RPMI7951 (cell line): Measurements from ENCODE around the gene CRABP2. TPM values are rescaled to one million over a fixed set of nuclear protein-coding genes. Genes with fewer than 3 reads are reported as not detected.

Experiments
- DNase-seq: peaks from one replicate; pipeline ENCODE4 v3.0.0-alpha.2; 2012; ENCODE audit warnings: low read depth
- total RNA-seq: library from RNA; depleted of rRNA; stranded (reverse); fragments of >200 nt; shearing (Covaris generic); gene quantifications from 2 replicates; pipeline ENCODE4 v1.2.3, GENCODE V29; 2014; rRNA removed

Gene CRABP2
- 66.6 and 81.6 TPM in 2 replicates for total RNA-seq

DNA sequence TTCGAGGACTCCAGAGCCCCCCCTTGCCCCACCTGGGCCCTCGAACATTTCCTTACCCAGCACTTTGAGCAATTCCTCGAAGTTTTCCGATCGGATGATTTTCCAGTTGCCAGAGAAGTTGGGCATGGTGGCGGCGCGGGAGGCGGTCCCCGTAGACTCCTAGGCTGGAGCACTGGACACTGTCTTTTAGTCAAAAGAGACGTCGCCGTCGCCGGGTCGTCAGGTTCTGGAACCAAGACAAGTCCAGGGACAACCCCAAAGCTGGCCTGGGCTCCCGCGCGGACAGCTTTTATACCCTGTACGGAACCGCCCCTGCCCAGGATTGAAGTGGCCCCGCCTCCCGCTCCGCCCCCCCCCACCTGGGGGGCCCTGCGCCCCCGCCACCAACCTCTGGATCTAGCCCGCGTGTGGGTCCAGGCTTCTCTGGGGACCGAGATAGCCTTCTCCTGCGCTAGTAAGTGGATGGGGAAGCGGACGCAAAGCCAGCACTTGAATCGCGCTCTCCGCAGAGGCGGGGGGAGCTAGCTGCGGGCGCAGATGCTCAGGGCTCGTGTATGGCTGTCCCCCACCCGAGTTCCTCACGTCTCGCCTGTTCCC lies at the start of gene CRABP2:
TSS of gene CRABP2 (minus strand) at position 263 of the 597 bp plus-strand sequence. CDS start at position 126, 137 bp downstream.
- DNase-seq = peak; percentile 44

DNA sequence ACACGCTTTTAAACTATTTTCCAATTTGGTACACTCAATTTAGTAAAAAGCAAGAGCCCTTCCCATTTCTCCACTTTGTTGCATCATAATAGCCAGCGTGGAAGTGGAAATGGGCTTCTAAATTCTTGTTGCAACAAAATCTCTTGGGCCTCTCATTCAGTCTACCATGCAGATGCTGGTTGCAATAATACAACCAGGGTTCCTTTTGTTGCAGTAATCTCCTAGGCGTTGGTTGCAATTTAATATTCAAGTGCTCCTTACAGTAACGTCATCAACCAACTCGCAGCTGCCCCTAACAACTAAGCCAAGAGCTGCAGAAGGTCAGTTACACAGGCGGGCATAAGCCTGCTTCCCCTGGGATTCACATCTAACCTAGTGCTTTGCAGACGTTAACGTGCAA lies 48.8 kb upstream of the CRABP2 start:
- no peak for DNase-seq

DNA sequence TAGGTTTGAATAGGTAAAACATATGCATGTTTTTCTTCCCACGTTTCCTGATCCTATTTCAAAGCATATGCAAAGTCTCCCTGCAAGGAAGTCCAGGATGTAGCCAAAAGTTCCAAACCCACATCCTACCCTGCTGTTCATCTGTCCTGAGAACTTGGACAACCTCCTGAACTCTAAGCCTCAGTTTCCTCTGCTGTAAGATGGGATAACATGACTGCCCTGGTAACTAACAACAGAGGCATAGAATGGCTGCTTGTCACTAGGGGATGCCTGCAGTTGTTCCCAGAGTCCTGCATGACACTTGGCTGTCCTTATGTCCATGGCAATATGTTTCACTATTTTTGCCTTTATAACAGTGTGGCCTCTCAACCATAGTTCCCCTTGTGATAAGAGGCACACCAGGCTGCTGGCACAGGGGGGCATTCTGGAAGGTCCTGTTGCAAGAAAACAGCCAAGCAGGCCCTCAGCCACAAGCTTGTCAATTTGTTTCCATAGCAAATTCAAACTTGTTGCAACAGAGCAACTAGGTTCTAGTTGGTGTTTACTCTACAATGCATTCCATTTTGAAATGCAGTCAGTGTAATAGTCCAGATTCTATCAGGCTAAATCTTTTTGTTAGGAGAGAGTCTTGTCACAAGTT lies 47.6 kb upstream of the CRABP2 start:
- no peak for DNase-seq

DNA sequence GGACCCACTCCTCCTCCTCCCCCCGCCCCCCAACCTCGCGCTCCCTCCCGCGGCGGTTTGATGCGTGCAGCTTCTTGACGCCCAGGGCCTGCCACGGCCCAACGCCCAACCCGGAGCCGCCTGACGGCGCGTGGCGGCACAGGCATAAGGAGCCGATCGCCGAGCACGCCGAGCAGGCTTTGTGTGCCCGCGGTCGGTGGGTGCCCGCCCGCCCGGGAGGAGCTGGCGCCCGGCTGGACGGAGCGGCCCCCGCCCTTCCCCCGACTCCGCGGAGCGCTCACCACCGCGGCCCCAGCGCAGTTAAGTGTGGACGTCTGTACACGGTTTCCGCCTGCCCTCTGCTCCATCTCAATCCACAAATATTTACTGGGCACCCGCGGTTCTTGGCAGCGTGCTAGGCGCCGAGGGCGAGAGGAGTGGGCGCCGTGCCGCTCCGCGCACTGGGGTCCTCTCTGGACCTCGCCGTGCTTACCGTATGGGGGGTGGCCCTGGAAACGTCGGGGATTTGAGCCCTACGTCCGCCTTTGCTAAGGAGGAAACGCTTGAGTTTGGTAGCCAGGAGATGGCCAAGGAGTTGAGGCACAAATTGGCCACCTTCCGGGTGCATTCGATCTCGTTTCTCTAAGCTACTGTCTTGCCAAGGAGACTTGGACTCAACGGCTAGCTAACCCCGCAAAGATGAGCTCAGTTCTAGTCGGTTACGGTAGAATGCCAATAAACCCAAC lies 46.5 kb upstream of the CRABP2 start:
- DNase-seq = peak; percentile 96

DNA sequence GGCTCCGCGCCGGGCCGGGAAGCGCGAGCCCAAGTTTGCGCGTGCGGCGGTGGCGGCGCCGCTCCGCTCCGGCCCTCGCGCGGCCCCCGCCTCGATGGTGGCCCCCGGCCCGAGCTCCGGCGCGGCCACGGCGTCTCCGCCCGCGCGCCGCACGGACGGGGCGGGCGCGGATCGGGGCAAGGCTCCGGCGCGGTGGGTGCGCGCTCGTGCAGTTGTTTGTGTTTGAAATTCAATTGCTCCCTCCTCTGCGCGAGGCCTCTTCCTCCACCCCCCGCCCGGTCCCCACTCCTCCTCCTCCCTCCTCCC lies 46.0 kb upstream of the CRABP2 start, which contains the start of gene HDGF:
TSS of gene HDGF (minus strand) at position 225 of the 306 bp plus-strand sequence. CDS start 246 bp downstream, outside the sequence.
- DNase-seq = no peak

DNA sequence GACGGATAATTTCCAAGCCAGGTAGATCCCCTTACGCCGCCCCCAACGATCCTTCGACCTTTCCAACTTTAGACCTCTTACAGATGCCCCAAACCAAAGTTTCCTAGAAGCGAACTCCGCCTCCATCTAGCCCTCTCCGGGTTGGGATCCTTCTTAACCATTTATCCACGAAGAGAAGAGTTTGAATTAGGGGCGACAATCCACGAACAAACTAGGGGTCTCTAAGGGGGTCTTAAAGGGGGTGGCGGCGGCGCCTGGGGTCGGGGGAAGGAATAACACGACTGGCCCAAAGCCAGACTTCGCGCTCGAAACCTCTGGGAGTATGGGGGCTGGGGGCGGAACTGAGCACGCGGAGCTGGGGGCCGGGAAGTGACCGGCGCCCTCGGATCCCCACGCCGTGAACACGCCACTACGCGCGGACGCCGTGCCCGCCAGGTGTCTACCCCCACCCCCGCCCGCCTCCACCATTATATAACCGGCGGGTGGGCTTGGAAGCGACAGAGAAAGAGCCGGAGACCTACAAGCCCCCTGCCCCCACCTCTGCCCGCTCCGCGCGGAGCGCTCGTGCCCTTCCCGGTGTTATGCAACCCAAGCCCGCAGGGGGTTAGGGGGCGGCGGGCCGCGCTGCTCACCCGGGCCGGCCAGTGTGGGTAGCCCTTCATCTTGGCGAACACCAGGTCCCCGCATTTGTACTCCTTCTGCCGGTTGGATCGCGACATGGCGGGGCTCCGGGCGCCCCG lies 45.5 kb upstream of the CRABP2 start:
- DNase-seq = peak; percentile 28

DNA sequence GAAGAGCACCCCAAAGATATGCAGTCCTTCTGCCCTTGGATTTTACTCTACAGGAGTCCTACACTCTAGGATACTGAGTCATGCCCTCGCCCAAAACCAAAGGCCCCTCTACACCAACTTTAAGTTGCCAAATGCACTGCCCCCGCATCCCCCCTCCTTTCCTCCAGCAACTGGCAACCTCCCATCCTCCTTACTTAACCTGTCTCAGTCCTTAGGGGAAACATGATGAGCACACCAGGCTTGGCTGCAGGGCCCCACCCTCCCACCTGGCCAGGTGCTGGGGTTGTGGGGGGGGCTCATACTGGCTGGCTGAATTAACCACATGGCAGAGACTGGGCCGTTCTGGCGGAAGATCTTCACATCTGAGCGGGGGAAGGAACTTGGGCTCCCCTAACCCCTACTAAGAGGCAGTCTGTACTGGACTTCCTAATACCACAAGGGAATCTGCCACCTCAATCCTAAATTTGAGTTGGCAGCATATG lies 44.8 kb upstream of the CRABP2 start:
- DNase-seq = peak; percentile 43

DNA sequence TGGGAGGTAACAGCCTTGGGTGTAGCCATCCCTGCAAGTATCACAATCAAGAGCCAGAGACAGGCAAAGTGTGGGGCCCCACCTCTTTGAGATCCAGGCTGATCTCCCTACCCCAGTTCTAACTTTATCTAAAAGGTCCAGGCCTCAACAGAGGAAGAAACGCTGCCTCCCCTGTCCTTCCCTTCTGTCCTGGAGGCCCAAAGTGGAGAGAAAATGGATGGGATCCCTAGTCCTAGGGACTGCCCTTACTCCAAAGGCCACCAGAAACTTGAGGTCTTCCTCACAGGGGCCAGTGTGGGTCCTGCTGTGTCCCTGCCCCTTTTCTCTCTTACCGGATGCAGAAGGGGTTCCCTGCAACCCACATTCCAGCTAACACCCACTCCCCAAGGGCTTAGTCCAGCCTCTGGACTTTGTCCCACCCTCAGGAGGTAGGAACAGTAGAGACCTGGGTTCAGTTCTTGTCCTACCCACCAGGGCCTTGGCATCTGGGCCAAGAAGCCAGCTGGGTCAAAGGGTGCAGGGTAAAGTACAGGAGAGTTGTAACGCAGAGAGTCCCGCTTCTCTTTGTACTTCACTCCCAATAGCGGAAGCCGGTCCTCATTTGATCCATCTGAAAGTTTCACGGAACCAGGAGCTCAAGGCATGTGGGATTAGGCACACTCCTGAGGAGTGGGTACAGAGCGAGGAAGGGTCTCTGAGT lies 44.2 kb upstream of the CRABP2 start:
- DNase-seq = no peak

DNA sequence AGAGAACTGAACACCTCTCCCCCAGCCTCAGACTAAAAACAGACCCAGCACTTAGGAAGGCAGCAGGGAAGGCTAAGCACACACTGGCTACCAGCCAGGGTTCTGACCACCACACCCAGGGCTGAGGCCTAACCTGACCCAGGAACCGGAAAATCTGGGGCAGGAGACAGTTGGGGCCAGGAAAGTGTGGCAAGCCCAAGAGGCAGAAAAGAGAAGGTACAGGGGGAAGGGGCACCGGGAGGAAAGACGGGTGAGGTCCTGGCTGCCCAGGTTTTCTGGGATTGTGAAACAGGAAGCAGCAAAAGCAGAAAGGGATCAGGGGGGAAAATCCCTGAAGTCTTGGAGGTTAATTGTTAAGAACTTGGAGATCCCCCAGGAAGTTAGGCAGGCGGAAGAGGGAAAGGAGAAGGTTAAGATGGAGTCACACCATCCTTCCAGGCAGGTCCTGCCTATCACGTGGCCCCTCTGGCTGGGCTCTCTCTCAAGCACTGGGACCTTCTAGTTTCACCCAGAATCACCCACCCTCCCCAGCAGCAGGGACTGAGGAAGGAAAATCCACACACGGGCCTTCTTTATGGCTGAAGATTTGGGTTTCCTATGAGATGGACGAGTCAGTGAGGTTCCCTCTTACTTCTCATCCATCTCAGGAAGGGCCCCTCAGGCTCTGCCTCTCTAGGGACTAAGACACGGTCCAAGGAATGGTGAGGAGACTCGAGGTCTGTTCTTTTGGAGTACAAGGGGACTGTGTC lies 43.5 kb upstream of the CRABP2 start:
- peak; percentile 59 for DNase-seq

DNA sequence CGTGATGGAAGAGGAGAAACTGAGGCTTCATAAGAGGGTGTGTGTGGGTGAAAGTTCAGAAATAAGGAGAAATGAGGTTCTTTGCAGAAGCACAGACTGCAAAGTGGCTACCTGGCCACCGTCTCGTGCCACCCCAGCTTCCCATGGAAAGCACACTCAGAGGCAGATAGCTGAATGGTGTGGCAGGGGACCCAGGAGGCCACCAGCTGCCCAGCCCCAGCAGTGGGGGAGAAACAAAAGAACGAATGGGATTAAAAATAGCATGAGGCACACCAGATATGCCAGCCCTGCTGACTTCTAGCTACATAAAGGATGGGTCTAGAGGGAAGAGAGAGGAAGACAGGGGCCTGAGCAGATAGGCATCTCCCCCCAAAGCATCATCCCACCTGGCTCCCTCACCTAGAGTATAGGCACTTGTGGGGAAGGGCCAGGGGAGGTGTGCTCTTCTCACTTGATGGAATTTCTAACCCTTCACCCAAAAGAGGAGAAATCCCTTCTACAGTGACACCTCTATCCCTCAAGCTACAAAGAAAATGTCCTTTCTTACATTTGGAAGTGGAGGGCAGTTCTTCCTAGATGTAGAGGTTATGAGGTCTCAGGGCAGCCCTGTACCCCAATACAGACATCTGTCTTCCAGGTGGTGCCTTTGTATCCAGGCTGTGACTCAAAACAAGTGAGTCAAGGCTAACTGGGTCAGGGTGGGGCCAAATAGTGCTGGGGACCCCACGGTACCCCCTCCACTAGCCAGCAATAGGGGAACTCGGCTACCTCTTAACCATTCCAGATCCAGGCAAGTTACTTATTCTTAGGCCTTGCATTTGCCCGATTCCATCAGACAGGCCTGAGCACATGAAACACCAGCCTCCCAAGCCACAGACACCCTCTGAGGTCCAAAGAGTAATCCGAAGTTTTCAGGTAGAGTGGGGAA lies 42.6 kb upstream of the CRABP2 start:
- DNase-seq = peak; percentile 43

DNA sequence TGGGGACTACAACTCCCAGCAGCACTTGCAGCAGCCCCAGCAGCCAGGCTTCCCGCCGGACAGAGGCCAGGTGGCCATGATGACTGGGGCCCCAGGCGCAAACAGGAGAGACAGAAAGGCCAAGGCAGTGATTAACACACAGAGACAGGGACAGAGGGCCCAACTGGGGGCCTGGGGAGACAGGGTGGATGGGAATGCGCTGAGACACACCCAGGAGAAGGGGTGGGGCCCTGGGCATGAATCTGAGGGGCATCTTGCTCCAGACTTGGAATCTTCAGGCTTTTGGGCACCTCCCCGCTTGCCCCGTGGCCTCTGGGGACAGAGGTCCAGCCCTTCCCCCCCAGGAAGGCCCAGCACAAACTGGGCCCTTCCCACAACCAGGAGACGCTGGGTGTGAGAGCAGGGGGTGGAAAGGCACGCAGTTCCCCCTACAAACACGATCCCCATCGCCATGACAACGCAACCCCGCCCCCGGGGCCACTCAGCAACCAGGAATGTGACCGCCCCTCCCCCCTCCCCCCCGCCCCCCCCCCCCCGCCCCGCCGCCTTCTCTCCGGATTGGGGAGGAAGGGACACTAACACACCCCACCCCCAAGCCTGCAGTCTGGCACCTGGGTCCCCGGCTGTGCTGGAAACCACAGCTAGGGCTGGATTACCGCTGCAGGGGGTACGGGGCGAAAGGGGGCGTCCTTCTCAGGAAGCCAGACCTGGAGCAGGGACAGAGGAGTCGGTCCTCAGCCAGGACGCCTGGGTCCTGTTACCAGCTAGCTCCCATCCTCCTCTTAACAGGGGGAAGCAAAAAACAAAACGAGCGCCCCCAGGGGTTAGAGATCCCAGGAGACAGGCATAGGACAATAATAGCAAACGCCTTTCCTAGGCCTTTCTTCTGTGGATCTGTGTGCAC lies 41.6 kb upstream of the CRABP2 start:
- peak; percentile 93 for DNase-seq

DNA sequence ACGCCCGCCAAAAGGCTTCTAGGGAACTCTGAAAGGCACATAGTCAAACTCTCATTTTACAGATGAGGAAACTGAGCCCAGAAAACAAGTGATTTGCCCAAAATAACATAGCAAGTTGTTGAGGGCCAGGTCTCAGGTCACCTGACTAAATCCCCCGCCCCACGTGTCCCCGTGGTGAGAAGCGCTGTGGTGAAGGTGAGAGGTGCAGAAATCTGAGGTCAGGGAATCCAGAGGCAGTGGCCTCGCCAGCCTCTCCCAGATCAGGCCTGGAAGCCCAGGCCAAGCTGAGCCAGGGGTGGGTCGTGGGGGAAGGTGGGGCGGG lies 41.0 kb upstream of the CRABP2 start:
- no peak for DNase-seq

DNA sequence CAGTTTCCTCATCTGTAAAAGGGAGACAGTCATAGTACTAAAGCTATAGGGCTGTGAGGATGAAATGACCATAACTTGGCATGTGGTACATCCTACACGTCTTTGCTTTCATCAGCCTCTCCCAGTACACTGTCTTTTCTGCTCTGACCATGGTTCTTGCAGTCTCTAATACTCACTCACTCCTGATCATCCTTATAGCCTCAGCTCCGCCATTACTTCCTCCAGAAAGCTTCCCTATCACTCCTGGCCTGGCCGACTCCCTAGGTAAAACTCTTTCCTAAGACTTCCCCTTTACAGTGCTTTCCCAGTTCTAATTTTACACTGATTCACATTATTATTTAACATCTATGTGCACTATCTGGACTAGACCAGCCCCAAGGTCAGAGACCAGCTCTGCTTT lies 40.5 kb upstream of the CRABP2 start:
- DNase-seq = no peak

DNA sequence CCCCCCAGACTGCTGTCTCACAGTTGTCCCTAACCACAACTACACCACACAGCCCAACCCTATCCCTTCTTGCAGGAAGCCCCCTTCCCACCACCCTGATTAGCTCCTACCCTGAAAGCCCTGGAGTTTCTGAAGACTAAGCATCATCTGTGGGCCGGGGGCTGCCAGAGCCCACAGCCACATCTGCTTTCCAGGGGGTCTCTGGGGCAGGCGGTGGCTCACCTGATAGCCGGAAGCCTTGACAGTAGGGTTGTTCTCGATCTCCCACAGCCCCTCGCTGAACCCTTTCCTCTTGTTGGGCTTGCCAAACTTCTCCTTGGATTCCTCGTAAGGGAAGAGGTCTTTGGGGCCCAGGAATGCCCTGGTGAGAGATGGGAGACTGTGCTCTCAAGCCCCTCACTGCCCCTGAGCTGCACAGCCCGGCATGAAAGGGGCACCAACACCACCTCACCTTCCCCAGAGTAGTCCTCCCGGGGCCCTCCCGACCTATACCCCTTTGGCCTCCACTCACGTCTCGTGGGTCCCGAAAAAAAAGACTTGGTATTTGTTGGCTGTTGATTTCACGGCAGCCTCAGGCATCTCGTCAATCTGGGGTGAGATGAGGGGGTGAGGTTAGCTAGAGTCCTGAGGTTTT lies 39.5 kb upstream of the CRABP2 start:
- no peak for DNase-seq

DNA sequence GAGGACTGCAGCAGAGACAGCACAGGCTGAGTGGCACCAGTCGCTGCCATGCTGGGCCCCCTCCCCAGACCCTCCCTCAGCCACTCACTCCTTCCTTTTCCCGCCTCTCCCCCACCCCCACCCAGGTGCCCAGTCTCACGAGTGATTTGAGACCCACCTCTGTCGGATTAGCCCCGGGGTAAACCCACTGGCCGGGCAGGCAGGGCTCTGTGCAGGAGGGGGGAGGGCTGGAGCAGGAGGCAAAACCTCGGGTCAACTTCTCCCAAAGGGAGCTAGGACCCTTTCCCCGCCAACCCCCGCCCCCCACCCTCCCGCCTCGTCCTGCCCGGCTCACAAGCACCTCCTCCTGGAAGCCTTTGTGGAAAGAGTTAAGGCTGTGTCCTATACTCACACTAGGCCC lies 39.0 kb upstream of the CRABP2 start:
- no peak for DNase-seq

DNA sequence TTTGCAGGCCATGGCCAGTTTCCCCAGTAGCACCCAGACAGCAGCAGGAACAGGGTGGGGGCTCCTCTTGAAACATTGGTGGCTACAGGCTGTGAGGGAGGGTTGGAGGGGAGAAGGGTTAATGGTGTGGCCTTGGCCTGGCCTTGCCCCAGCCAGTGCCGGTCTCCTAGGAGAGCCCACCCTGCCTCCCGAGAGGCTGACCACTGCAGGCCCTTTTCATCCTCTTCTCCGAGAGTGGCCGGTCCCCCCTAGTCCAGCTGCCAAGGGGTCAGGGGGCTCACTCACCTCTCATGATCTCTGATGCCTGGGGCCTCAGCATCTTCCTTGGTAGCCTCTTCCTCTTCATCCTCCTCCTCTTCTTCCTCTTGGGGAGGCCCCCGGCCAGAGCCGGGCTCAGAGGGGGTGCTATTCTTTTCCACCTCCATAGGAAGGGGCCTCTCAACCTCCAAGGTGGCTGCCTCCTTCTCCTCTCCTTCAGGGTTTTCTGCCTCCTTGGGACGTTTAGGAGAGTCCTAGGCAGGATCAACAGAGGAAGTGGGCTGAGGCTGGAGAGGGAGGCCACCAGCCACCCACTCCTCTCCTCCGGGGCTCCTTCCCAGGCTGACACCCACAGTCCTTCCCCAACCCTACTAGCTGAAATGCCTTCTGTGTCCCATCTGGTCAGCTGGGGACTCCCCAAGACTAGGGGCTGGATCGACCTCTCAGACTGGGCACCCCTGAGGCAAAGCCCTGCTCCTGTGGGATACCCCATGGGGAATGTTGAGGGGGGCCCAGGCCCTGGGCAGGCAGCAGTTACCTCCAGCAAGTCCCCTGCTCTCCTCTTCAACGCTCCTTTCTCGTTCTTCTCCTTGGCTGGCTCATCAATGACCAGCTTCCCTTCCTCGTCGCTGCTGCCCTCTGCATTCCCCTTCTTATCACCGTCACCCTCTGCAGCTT lies 38.3 kb upstream of the CRABP2 start:
- no peak for DNase-seq

DNA sequence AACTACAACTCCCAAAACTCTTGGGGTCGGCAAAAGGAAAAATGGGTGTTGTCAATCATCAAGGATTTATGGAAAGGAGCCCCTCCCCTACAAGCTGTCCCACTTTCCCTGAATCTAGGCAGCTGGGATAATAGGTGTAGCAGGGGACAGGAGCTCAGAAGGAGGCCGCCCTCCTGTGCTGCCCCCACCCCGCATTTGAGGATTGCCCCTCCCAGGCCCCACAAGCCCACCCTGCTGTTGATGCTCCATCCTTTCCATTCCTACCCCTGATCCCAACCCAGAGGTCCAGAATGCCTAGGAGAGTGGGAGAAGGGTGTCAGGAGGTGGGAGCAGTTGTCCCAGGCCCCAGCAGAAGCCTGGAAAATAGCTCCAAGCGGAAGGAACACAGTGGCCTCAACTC lies 37.4 kb upstream of the CRABP2 start:
- DNase-seq = no peak
